HEK293 (cell line): ENCODE results near the gene TNIK.

Experiments
- CTCF ChIA-PET: fragments of 350-600 bp; formaldehyde crosslinking; extraction: SDS; loops from one replicate; lab custom pipeline; 2021; ENCODE audit warnings: antibody characterized with exemption; lab: Yijun Ruan, JAX
- POLR2A ChIA-PET: fragments of 300-600 bp; formaldehyde crosslinking; extraction: SDS; loops from one replicate; lab custom pipeline; 2020; ENCODE audit warnings: antibody characterized with exemption, inconsistent platforms; lab: Yijun Ruan, JAX
- H3K27ac ChIP-seq: fragments of 200-500 bp; sonication (Bioruptor generic); 2 replicates; pipeline ENCODE4 v1.5.1; 2014; ENCODE audit warnings: low read depth, low read length, control low read depth, inconsistent platforms; ENCODE audit errors: extremely low read depth
- H3K36me3 ChIP-seq, 2 experiments: fragments of 200-500 bp in 1 of 2; sonication (Bioruptor generic) in 1 of 2; 1 replicate in 1 of 2; 2 replicates in 1 of 2; pipeline ENCODE4 v1.5.1; 2014 to 2017; ENCODE audit warnings: inconsistent platforms in 2 of 2, low read length in 2 of 2; ENCODE audit not compliant: control insufficient read depth in 2 of 2, insufficient read depth in 1 of 2
- H3K4me1 ChIP-seq: fragments of 200-500 bp; sonication (Bioruptor generic); 2 replicates; pipeline ENCODE4 v1.5.1; 2014; ENCODE audit warnings: mild to moderate bottlenecking, low read length, inconsistent platforms; ENCODE audit not compliant: control insufficient read depth, insufficient read depth
- H3K4me3 ChIP-seq: 2 replicates; pipeline ENCODE4 v1.5.1; 2011; ENCODE audit warnings: low read depth, mild to moderate bottlenecking, control low read depth, low read length, moderate library complexity
- H3K9me3 ChIP-seq: fragments of 200-500 bp; sonication (Bioruptor generic); 2 replicates; pipeline ENCODE4 v1.5.1; 2014; ENCODE audit warnings: low read depth, low read length, inconsistent platforms; ENCODE audit not compliant: control insufficient read depth, insufficient read depth
- GFI1B ChIP-seq: fragments of 450-650 bp; formaldehyde crosslinking; IDR thresholded peaks from 2 replicates; pipeline ENCODE4 v1.5.1; 2016; ENCODE audit warnings: missing biosample characterization, missing genetic modification characterization
- KLF16 ChIP-seq: fragments of 450-650 bp; formaldehyde crosslinking; IDR thresholded peaks from 2 replicates; pipeline ENCODE4 v1.5.1; 2017; ENCODE audit warnings: missing biosample characterization, missing genetic modification characterization
- KLF17 ChIP-seq: fragments of 450-650 bp; formaldehyde crosslinking; IDR thresholded peaks from 2 replicates; pipeline ENCODE4 v1.5.1; 2016; ENCODE audit warnings: missing biosample characterization, missing genetic modification characterization
- TSHZ1 ChIP-seq: fragments of 450-650 bp; formaldehyde crosslinking; IDR thresholded peaks from 2 replicates; pipeline ENCODE4 v1.5.1; 2016; ENCODE audit warnings: missing biosample characterization, missing genetic modification characterization, borderline replicate concordance
- YY1 ChIP-seq: fragments of 450-650 bp; formaldehyde crosslinking; IDR thresholded peaks from 2 replicates; pipeline ENCODE4 v1.5.1; 2018; ENCODE audit warnings: missing biosample characterization, missing genetic modification characterization
- ZFP3 ChIP-seq: fragments of 450-650 bp; formaldehyde crosslinking; IDR thresholded peaks from 2 replicates; pipeline ENCODE4 v1.5.1; 2016; ENCODE audit warnings: low read depth, missing biosample characterization, missing genetic modification characterization
- ZFP37 ChIP-seq: fragments of 450-650 bp; formaldehyde crosslinking; IDR thresholded peaks from 2 replicates; pipeline ENCODE4 v1.5.1; 2016; ENCODE audit warnings: missing biosample characterization, missing genetic modification characterization
- ZNF155 ChIP-seq: fragments of 450-650 bp; formaldehyde crosslinking; IDR thresholded peaks from 2 replicates; pipeline ENCODE4 v1.5.1; 2016; ENCODE audit warnings: missing biosample characterization, missing genetic modification characterization
- ZNF175 ChIP-seq: fragments of 450-650 bp; formaldehyde crosslinking; IDR thresholded peaks from 2 replicates; pipeline ENCODE4 v1.5.1; 2016; ENCODE audit warnings: missing biosample characterization, missing genetic modification characterization
- ZNF202 ChIP-seq: fragments of 450-650 bp; formaldehyde crosslinking; IDR thresholded peaks from 2 replicates; pipeline ENCODE4 v1.5.1; 2016; ENCODE audit warnings: missing biosample characterization, missing genetic modification characterization, borderline replicate concordance
- ZNF324 ChIP-seq: fragments of 450-650 bp; formaldehyde crosslinking; IDR thresholded peaks from 2 replicates; pipeline ENCODE4 v1.5.1; 2016; ENCODE audit warnings: missing biosample characterization, missing genetic modification characterization
- ZNF341 ChIP-seq: fragments of 450-650 bp; formaldehyde crosslinking; IDR thresholded peaks from 2 replicates; pipeline ENCODE4; 2016; ENCODE audit warnings: low read depth, missing biosample characterization, missing genetic modification characterization
- ZNF426 ChIP-seq: fragments of 450-650 bp; formaldehyde crosslinking; IDR thresholded peaks from 2 replicates; pipeline ENCODE4 v1.5.1; 2017; ENCODE audit warnings: missing biosample characterization, missing genetic modification characterization, mild to moderate bottlenecking, inconsistent platforms, moderate library complexity
- ZNF433 ChIP-seq: fragments of 450-650 bp; formaldehyde crosslinking; IDR thresholded peaks from 2 replicates; pipeline ENCODE4 v1.5.1; 2016; ENCODE audit warnings: missing biosample characterization, missing genetic modification characterization, low read depth
- ZNF544 ChIP-seq: fragments of 450-650 bp; formaldehyde crosslinking; IDR thresholded peaks from 2 replicates; pipeline ENCODE4 v1.5.0; 2017; ENCODE audit warnings: missing biosample characterization, missing genetic modification characterization
- ZNF621 ChIP-seq: fragments of 450-650 bp; formaldehyde crosslinking; IDR thresholded peaks from 2 replicates; pipeline ENCODE4 v1.5.1; 2017; ENCODE audit warnings: missing biosample characterization, missing genetic modification characterization
- ZNF645 ChIP-seq: fragments of 450-650 bp; formaldehyde crosslinking; IDR thresholded peaks from 2 replicates; pipeline ENCODE4; 2016; ENCODE audit warnings: missing biosample characterization, missing genetic modification characterization
- ZNF792 ChIP-seq: fragments of 450-650 bp; formaldehyde crosslinking; IDR thresholded peaks from 2 replicates; pipeline ENCODE4 v1.5.1; 2016; ENCODE audit warnings: missing biosample characterization, missing genetic modification characterization
- ZNF837 ChIP-seq: fragments of 450-650 bp; formaldehyde crosslinking; IDR thresholded peaks from 2 replicates; pipeline ENCODE4 v1.5.1; 2016; ENCODE audit warnings: missing biosample characterization, missing genetic modification characterization
- ZNF843 ChIP-seq: fragments of 450-650 bp; formaldehyde crosslinking; IDR thresholded peaks from 2 replicates; pipeline ENCODE4 v1.5.1; 2016; ENCODE audit warnings: missing biosample characterization, missing genetic modification characterization
- ZSCAN4 ChIP-seq: fragments of 450-650 bp; formaldehyde crosslinking; IDR thresholded peaks from 2 replicates; pipeline ENCODE4 v1.5.1; 2017; ENCODE audit warnings: missing biosample characterization, missing genetic modification characterization

Gene TNIK

GRCh38 chr3:171295484-171296373, 164.5 kb downstream of the TNIK start:
- no peak overlapping the region for H3K27ac ChIP-seq
- no peak for TF ChIP-seq ZNF792 (tag by site-specific recombination)
- no peak for TF ChIP-seq ZFP3 (tag by site-specific recombination)
- no peak for TF ChIP-seq ZNF843 (tag by site-specific recombination)
- TF ChIP-seq ZNF202 (tag by site-specific recombination) = no peak
- TF ChIP-seq ZNF544 (tag by site-specific recombination) = no peak
- no peak for TF ChIP-seq ZNF645 (tag by site-specific recombination)
- no peak for TF ChIP-seq ZNF433
- no peak for TF ChIP-seq ZNF837 (tag by site-specific recombination)
- TF ChIP-seq ZNF155 = no peak
- no peak for TF ChIP-seq ZNF621 (tag by site-specific recombination)
- CTCF ChIA-PET = no interaction called here

GRCh38 chr3:171293142-171293782, 166.9 kb downstream of the TNIK start:
- H3K9me3 ChIP-seq = no peaks in the 10 kb centered on the region
- POLR2A ChIA-PET = no interaction called here
- CTCF ChIA-PET = no interaction called here
- no peaks in the 10 kb centered on the region for H3K36me3 ChIP-seq
- H3K27ac ChIP-seq = no peak overlapping the region
- TF ChIP-seq KLF17 (tag by site-specific recombination) = no peak
- no peak for TF ChIP-seq ZFP37 (tag by site-specific recombination)
- TF ChIP-seq ZSCAN4 (tag by site-specific recombination) = no peak
- no peak for TF ChIP-seq TSHZ1 (tag by site-specific recombination)
- TF ChIP-seq ZNF426 (tag by site-specific recombination) = no peak
- TF ChIP-seq GFI1B = no peak
- no peak for TF ChIP-seq KLF16 (tag by site-specific recombination)
- no peak for TF ChIP-seq ZNF324 (tag by site-specific recombination)
- no peak for TF ChIP-seq ZNF175
- no peak for TF ChIP-seq YY1
- no peak for TF ChIP-seq ZNF341 (tag by site-specific recombination)
- no peaks in the 10 kb centered on the region for H3K4me1 ChIP-seq
- no peak overlapping the region for H3K4me3 ChIP-seq

More at GRCh38 chr3:171295484-171296373, 164.5 kb downstream of the TNIK start:
- POLR2A ChIA-PET = no interaction called here
- H3K4me3 ChIP-seq = no peak overlapping the region
- H3K9me3 ChIP-seq = no peaks in the 10 kb centered on the region
- no peaks in the 10 kb centered on the region for H3K36me3 ChIP-seq
- no peaks in the 10 kb centered on the region for H3K4me1 ChIP-seq
